ENCODE measurements around the gene C16orf90.

DNA sequence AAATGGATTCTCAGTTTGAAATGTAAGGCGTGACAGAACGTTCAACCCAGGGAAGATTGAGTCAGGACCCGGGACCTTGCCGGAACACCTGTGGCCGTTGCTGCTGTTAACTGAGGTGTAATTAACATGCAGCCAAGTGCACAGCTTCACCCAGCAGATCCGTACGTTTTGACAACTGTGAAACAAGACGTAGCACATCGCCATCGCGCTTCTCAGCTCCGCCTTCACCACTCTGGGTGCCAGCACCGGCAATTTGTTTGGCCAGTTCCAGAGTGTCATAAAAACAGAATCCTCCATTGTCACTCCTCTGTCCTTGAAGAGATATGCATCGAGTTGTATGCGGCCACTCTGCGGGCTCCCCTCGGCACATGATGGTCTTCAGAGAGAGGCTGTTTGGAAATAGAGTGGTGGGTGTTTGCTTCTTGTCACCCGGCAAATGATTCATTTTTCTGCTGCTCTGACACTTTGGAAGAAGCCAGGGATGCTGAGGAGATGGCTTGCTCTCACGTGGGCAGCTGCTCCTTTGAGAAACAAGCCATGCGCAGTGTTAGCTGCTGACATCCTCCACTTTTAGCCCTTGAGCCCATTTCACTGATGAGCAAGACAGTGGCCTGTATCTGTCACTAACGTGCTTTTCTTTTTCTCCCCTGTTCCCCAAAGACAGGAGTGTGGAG lies 29.2 kb downstream of the C16orf90 start:
- no peak for TF ChIP-seq EZH2 (IDR thresholded peaks at IDR 0.05; ENCODE audit: borderline replicate concordance)
- TF ChIP-seq, protein P1, sequence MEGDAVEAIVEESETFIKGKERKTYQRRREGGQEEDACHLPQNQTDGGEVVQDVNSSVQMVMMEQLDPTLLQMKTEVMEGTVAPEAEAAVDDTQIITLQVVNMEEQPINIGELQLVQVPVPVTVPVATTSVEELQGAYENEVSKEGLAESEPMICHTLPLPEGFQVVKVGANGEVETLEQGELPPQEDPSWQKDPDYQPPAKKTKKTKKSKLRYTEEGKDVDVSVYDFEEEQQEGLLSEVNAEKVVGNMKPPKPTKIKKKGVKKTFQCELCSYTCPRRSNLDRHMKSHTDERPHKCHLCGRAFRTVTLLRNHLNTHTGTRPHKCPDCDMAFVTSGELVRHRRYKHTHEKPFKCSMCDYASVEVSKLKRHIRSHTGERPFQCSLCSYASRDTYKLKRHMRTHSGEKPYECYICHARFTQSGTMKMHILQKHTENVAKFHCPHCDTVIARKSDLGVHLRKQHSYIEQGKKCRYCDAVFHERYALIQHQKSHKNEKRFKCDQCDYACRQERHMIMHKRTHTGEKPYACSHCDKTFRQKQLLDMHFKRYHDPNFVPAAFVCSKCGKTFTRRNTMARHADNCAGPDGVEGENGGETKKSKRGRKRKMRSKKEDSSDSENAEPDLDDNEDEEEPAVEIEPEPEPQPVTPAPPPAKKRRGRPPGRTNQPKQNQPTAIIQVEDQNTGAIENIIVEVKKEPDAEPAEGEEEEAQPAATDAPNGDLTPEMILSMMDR (IDR thresholded peaks at IDR 0.05; ENCODE audit: poor library complexity), result no peak
